Esophagus muscularis mucosa (tissue), 4 donors: ENCODE measurements around the gene C9orf43. TPM values are rescaled to one million over a fixed set of nuclear protein-coding genes. Genes with fewer than 3 reads are reported as not detected.

Experiments used
- DNase-seq: peaks from one replicate; pipeline ENCODE4 v3.0.0-alpha.2; 2017; ENCODE audit errors: extremely low spot score
- H3K27ac ChIP-seq, 4 donors: fragments of 200-600 bp; sonication (generic); replicated peaks in 1 of 4; 1 replicate in 3 of 4; 2 replicates in 1 of 4; pipeline ENCODE4 v1.5.1; 2016 to 2019; ENCODE audit warnings: mild to moderate bottlenecking in 1 of 4
- H3K27me3 ChIP-seq, 4 donors: fragments of 200-600 bp; sonication (generic); one replicate each; pipeline versions ENCODE4 v1.5.1 to v1.6.0; 2016 to 2019
- H3K36me3 ChIP-seq, 4 donors: fragments of 200-600 bp; sonication (generic); one replicate each; pipeline ENCODE4 v1.5.1; 2016 to 2019
- H3K4me1 ChIP-seq, 4 donors: fragments of 200-600 bp; sonication (generic); one replicate each; pipeline ENCODE4 v1.5.1; 2016 to 2019
- H3K4me3 ChIP-seq, 4 donors: fragments of 200-600 bp; sonication (generic); 1 replicate in 2 of 4; 2 replicates in 2 of 4; pipeline ENCODE4 v1.5.1; 2016 to 2019; ENCODE audit warnings: mild to moderate bottlenecking in 4 of 4, moderate library complexity in 1 of 4
- H3K9me3 ChIP-seq, 4 donors: fragments of 200-600 bp; sonication (generic); 1 replicate in 3 of 4; 2 replicates in 1 of 4; pipeline ENCODE4 v1.5.1; 2016 to 2019
- EP300 ChIP-seq: sonication (generic); formaldehyde crosslinking; IDR thresholded peaks from one replicate; pipeline ENCODE4 v1.6.1; 2017; ENCODE audit warnings: antibody characterized with exemption
- POLR2A ChIP-seq: fragments of 450-650 bp; IDR thresholded peaks from one replicate; pipeline ENCODE4 v1.6.1; 2017; ENCODE audit warnings: antibody characterized with exemption, moderate library complexity, mild to moderate bottlenecking, low read depth
- POLR2AphosphoS5 ChIP-seq, 2 donors: sonication (generic); formaldehyde crosslinking; IDR thresholded peaks; one replicate each; pipeline ENCODE4 v1.6.1; 2017; ENCODE audit warnings: antibody characterized with exemption in 2 of 2
- WGBS: methylation state at CpG from one replicate; pipeline ENCODE4 v1.1.5; 2018; 5-methylcytosine and 5-hydroxymethylcytosine counted together
- intact Hi-C: fragments of 100-400 bp; cut with DNase I; formaldehyde crosslinking; loops from one replicate; pipeline ENCODE4 v1.15.1; 2023
- total RNA-seq, 4 donors: library from RNA; depleted of rRNA; stranded (reverse); fragments of >200 nt; gene quantifications; one replicate each; pipeline versions ENCODE4 v1.1.0 to v1.2.1, GENCODE V29; 2016
- TF ChIP-seq, protein P1 (sequence below), 3 experiments: fragments of 200-600 bp in 2 of 3; fragments of 450-650 bp in 1 of 3; sonication (generic) in 2 of 3; IDR thresholded peaks; one replicate each; pipeline ENCODE4 v1.5.1; 2017 to 2019; ENCODE audit warnings: antibody characterized with exemption in 3 of 3, mild to moderate bottlenecking in 2 of 3, moderate library complexity in 1 of 3

The C9orf43 gene
- total RNA-seq, 4 donors from 2014 or later, result 0.17 to 1.8 TPM; not detected in 2

DNA sequence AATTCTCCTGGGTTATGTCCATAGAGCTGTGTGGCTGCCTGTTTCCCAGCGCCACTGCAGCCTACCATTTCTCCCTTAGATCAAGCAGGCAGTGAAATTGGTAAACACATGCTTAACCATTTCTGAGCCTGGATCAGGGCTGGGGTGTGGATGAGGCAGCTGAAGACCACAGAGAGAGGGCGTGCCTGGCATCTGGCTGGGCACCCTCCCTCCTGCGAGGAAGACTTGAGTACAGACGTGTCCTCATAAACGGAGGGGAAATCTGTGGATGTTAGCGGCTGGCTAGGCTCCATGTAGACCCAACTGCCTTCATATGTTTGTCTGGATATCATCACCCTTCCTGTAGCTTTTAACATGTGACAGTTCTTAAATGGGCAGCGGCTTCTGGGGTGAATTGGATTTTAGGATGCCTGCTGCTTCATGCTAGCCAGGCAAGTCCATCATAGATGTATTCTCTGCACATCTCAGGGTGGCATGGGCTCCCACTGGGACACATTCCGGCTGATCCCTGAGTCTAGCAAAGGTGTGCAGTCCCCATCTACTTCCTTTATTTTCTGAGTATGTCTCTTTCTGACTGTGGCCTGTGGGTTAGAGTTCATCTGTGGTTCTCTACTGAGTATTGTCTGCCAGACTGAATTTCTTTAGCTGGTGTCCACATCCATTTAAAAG is 63.9 kb downstream of the C9orf43 start:
- TF ChIP-seq POLR2AphosphoS5 (IDR thresholded peaks at IDR 0.05) (no peak), EP300 (no peak), POLR2A (no peak)
- TF ChIP-seq, protein P1, sequence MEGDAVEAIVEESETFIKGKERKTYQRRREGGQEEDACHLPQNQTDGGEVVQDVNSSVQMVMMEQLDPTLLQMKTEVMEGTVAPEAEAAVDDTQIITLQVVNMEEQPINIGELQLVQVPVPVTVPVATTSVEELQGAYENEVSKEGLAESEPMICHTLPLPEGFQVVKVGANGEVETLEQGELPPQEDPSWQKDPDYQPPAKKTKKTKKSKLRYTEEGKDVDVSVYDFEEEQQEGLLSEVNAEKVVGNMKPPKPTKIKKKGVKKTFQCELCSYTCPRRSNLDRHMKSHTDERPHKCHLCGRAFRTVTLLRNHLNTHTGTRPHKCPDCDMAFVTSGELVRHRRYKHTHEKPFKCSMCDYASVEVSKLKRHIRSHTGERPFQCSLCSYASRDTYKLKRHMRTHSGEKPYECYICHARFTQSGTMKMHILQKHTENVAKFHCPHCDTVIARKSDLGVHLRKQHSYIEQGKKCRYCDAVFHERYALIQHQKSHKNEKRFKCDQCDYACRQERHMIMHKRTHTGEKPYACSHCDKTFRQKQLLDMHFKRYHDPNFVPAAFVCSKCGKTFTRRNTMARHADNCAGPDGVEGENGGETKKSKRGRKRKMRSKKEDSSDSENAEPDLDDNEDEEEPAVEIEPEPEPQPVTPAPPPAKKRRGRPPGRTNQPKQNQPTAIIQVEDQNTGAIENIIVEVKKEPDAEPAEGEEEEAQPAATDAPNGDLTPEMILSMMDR (IDR thresholded peaks at IDR 0.05), result no peak

GRCh38 chr9:113475031-113475430 is 64.5 kb downstream of the C9orf43 start:
- no peaks in the 10 kb centered on the region for H3K27me3 ChIP-seq
- peak overlapping the region in 1 of 4 donors; percentile 55 for H3K27ac ChIP-seq
- no peaks in the 10 kb centered on the region for H3K36me3 ChIP-seq
- H3K4me3 ChIP-seq, result no peak overlapping the region
- intact Hi-C loops, result no loop called here
- H3K9me3 ChIP-seq, result no peaks in the 10 kb centered on the region
- H3K4me1 ChIP-seq, result peaks cover 28 to 75% (median 54%) of the 10 kb centered on the region in 4 donors
- WGBS, result 80% methylated on average over 2 of the region's 2 CpGs
- TF ChIP-seq EP300, result no peak
- no peak for TF ChIP-seq POLR2AphosphoS5 (IDR thresholded peaks at IDR 0.05)
- TF ChIP-seq, protein P1 (IDR thresholded peaks at IDR 0.05), result no peak
- TF ChIP-seq POLR2A, result no peak
- no peak for DNase-seq

More for the DNA sequence above, 63.9 kb downstream of the C9orf43 start:
- Histone ChIP-seq H3K27me3 (no peaks in the 10 kb centered on the region), H3K4me3 (no peak overlapping the region), H3K9me3 (no peaks in the 10 kb centered on the region), H3K4me1 (peaks cover 23 to 70% (median 50%) of the 10 kb centered on the region in 4 donors), H3K36me3 (no peaks in the 10 kb centered on the region), H3K27ac (peak overlapping the region; percentile 24 to 55 (median 25))
- WGBS, result 86% methylated on average over 7 of the region's 8 CpGs
- peak; percentile 66 for DNase-seq
- intact Hi-C loops, result no loop called here

DNA sequence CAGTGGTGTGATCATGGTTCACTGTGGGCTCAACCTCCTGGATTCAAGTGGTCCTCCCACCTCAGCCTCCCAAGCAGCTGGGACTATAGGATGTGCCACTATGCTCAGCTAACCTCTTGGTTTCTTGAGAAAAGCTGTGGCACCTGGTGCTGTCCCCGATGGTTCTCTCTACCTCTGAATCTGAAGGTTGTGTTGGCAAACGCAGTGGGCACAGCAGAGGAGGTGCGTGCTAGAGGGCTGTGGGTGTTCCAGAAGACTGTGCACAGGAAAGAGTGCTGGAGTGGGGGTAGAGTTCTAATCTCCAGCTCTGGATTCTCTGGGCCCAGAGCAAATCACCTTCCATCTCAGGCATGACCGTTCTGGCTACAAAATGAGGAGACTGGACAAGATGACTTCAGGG is 65.4 kb downstream of the C9orf43 start:
- 95% methylated on average over 4 of the region's 4 CpGs for WGBS
- Histone ChIP-seq H3K27me3 (no peaks in the 10 kb centered on the region), H3K36me3 (no peaks in the 10 kb centered on the region), H3K9me3 (no peaks in the 10 kb centered on the region), H3K4me3 (no peak overlapping the region), H3K27ac (no peak overlapping the region), H3K4me1 (peaks cover 28 to 72% (median 53%) of the 10 kb centered on the region in 4 donors)
- intact Hi-C loops, result no loop called here
- DNase-seq, result no peak
- TF ChIP-seq POLR2AphosphoS5 (IDR thresholded peaks at IDR 0.05), result no peak
- TF ChIP-seq, protein P1 (IDR thresholded peaks at IDR 0.05), result no peak
- no peak for TF ChIP-seq EP300
- no peak for TF ChIP-seq POLR2A

GRCh38 chr9:113476511-113476916 is 66.0 kb downstream of the C9orf43 start:
- intact Hi-C loops, result no loop called here
- TF ChIP-seq POLR2A, result no peak
- TF ChIP-seq, protein P1 (IDR thresholded peaks at IDR 0.05), result no peak
- TF ChIP-seq POLR2AphosphoS5 (IDR thresholded peaks at IDR 0.05), result no peak
- no peak for TF ChIP-seq EP300
- Histone ChIP-seq H3K27me3 (no peaks in the 10 kb centered on the region), H3K4me1 (peaks cover 28 to 71% (median 50%) of the 10 kb centered on the region in 4 donors), H3K36me3 (no peaks in the 10 kb centered on the region), H3K4me3 (no peak overlapping the region), H3K27ac (no peak overlapping the region), H3K9me3 (no peaks in the 10 kb centered on the region)
- WGBS, result 95% methylated on average over 3 of the region's 4 CpGs
- DNase-seq, result no peak

DNA sequence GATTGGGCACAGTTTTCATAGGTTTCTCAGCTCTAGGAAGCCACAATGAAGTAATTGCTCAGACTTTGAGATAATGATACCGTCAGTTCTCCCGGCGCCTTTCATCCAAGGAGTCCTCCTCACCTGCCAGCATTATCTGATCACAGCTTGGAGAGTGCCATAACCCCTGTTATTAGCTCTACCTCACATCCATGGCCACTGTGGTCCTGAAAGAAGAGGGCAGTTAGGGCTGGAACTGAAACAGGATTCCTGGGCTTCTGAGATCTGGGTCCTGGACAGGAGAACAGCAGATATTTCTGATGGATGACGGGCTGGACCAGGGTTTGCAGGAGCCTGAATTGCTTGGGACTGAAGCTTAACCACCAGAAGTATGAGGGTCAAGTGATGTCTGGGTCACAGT is 66.5 kb downstream of the C9orf43 start:
- H3K9me3 ChIP-seq, result no peaks in the 10 kb centered on the region
- no peaks in the 10 kb centered on the region for H3K27me3 ChIP-seq
- no peaks in the 10 kb centered on the region for H3K36me3 ChIP-seq
- H3K4me3 ChIP-seq, result no peak overlapping the region
- no peak overlapping the region for H3K27ac ChIP-seq
- H3K4me1 ChIP-seq, result peaks cover 28 to 67% (median 51%) of the 10 kb centered on the region in 4 donors
- WGBS, result 98% methylated on average over 3 of the region's 4 CpGs
- no peak for DNase-seq
- intact Hi-C loops, result no loop called here
- TF ChIP-seq, protein P1 (IDR thresholded peaks at IDR 0.05), result no peak
- TF ChIP-seq EP300 (no peak), POLR2AphosphoS5 (IDR thresholded peaks at IDR 0.05) (no peak), POLR2A (no peak)
